ENCODE data around the gene CLASP1.
"Not testable (repeated sequence)": the region's sequence is repeated elsewhere in the genome, so short reads cannot be mapped to it uniquely, and the experiment has no call there.

CLASP1 gene

DNA sequence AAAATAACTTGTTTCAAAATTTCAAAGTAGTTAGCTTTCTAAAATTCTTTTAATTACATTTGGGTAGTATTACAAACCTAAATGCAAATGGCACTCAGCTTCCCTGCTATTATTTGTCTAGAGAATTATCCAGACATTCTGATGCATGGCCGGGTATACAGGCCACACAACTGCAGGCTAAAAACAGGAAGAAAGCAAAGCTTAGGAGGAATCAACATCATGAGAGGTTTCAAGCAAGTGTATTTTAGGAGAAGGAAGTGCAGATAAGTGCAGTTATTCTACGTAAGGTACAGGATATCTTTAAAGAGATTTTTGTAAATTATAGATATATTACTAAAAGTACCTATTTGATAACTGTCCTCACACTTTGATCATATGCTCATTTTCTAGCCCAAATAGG, 165.4 kb downstream of the CLASP1 start:
- Mint-ChIP-seq H3K4me3 (no peak overlapping the region), H3K36me3 (peaks cover 9% of the 10 kb centered on the region), H3K9me3 (ENCODE audit: low read depth) (no peaks in the 10 kb centered on the region), H3K27me3 (no peaks in the 10 kb centered on the region), H3K4me1 (ENCODE audit: low read depth) (peaks cover 19% of the 10 kb centered on the region), H3K27ac (no peak overlapping the region)

- H3K36me3 Mint-ChIP-seq = peaks cover 9% of the 10 kb centered on the region
- H3K4me3 Mint-ChIP-seq = no peak overlapping the region
- H3K27me3 Mint-ChIP-seq = no peaks in the 10 kb centered on the region
- H3K9me3 Mint-ChIP-seq (ENCODE audit: low read depth) = no peaks in the 10 kb centered on the region
- peaks cover 18% of the 10 kb centered on the region for H3K4me1 Mint-ChIP-seq (ENCODE audit: low read depth)
- H3K27ac Mint-ChIP-seq = no peak overlapping the region
These were observed 166.2 kb downstream of the CLASP1 start for GRCh38 chr2:121483021-121483420.

DNA sequence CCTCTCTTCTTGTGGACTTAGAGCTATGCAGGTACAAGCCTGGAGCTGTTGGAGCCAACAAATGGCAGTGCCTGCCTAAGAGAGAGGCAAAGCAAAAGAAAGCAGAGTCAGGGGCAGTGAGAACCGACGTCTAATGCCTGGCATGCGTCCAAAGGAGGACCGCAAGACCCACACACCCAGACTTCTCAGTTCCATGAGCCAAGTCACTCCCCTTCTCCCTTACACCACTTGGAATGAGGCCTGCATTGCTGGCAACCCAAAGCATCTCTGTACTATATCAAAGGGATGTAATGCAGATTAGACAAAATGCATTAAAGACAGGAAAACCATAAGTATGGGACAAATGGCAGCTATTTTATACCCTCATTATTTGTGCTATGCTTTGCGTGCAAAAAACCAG, 168.4 kb downstream of the CLASP1 start:
- H3K27ac Mint-ChIP-seq = no peak overlapping the region
- no peak overlapping the region for H3K4me3 Mint-ChIP-seq
- H3K27me3 Mint-ChIP-seq = no peaks in the 10 kb centered on the region
- H3K4me1 Mint-ChIP-seq (ENCODE audit: low read depth) = peaks cover 23% of the 10 kb centered on the region
- no peaks in the 10 kb centered on the region for H3K9me3 Mint-ChIP-seq (ENCODE audit: low read depth)
- peaks cover 6% of the 10 kb centered on the region for H3K36me3 Mint-ChIP-seq

DNA sequence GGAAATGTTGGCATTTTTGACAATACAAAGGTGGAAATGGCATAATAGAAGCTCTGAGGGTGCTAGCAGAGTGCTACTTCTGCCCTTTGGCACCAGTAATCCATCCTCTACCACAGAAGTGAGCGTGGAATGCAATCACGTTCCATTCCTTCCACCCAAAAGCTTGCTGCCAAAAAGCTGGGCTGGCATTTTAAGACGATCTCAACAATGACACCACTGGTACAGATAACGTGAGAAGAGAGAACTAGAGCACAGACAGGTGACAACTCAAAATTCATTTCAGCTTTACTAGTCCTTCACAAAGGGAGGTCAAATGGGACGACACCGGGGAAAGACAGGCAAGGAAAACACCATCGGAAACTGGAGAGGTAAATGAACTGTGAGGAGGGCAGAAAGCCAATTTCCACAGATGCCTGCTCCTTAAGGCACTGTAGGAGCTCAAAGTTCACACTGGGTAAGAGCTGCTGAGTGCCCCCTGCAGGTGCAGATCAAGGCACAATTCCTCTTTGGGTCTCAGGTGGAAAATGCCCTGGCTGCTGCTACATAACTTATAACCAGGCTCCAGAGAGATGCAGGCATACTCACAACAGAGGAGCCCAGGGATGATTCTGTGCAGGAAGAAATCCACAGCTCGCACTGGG, 169.3 kb downstream of the CLASP1 start:
- no peaks in the 10 kb centered on the region for H3K9me3 Mint-ChIP-seq (ENCODE audit: low read depth)

DNA sequence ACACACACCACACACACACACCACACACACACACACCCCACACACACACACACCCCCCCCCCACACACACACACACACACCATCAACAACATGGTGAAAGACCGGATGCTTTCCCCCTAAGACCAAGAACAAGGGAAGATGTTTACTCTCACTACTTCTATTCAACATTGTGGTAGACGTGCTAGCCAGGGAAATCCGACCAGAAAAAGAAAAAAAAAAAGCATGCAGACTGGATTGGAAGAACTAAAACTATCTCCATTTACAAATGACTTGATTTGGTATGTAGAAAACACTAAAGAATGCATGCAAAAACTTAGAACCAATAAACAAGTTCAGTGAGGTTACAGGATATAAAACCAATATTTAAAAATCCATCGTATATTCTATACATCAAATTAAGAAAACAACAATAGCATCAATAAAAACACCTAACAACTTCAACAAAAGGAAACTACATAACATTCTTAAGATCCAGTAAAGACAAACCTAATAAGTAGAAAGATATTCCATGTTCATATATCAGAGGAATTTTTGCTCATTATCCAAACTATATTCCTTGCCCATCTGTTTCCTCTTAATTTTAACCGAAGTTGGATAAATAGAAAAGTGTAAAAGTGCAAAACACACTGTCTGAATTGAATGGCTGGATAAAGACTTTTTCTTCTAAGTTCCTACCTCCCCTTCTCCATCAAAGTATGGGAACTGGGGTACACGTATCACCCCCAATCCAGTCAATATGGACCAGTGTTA, 170.1 kb downstream of the CLASP1 start:
- Mint-ChIP-seq H3K4me1 (ENCODE audit: low read depth) (peaks cover 24% of the 10 kb centered on the region), H3K27ac (no peak overlapping the region), H3K9me3 (ENCODE audit: low read depth) (no peaks in the 10 kb centered on the region), H3K36me3 (peaks cover 3% of the 10 kb centered on the region), H3K27me3 (no peaks in the 10 kb centered on the region), H3K4me3 (no peak overlapping the region)

More for the DNA sequence above, 169.3 kb downstream of the CLASP1 start:
- H3K4me3 Mint-ChIP-seq = no peak overlapping the region
- H3K27me3 Mint-ChIP-seq = no peaks in the 10 kb centered on the region
- H3K36me3 Mint-ChIP-seq = peaks cover 6% of the 10 kb centered on the region
- H3K27ac Mint-ChIP-seq = peak overlapping the region; percentile 46
- H3K4me1 Mint-ChIP-seq (ENCODE audit: low read depth) = peaks cover 24% of the 10 kb centered on the region

DNA sequence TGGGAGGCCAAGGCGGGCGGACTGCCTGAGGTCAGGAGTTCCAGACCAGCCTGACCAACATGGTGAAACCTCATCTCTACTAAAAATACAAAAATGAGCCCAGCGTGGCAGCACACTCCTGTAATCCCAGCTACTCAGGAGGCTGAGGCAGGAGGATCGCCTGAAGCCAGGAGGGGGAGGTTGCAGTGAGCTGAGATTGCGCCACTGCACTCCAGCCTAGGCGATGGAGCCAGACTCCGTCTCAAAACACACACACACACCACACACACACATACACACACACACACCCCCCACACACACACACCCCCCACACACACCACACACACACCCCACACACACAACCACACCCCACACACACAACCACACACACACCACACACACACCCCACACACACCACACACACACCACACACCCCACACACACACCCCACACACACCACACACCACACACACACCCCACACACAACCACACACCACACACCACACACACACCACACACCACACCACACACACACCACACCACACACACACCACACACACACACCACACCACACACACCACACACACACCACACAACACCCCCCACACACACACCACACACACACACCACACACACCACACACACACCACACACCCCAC, 170.8 kb downstream of the CLASP1 start:
- H3K4me3 Mint-ChIP-seq; H3K27ac Mint-ChIP-seq; H3K27me3 Mint-ChIP-seq; H3K36me3 Mint-ChIP-seq; H3K9me3 Mint-ChIP-seq (ENCODE audit: low read depth): not testable (repeated sequence)
- peaks cover 29% of the 10 kb centered on the region for H3K4me1 Mint-ChIP-seq (ENCODE audit: low read depth)

GRCh38 chr2:121476684-121477083, 172.6 kb downstream of the CLASP1 start:
- H3K9me3 Mint-ChIP-seq (ENCODE audit: low read depth) = no peaks in the 10 kb centered on the region
- H3K27me3 Mint-ChIP-seq = no peaks in the 10 kb centered on the region
- H3K36me3 Mint-ChIP-seq = peaks cover 2% of the 10 kb centered on the region
- H3K4me1 Mint-ChIP-seq (ENCODE audit: low read depth) = peaks cover 36% of the 10 kb centered on the region
- no peak overlapping the region for H3K27ac Mint-ChIP-seq
- H3K4me3 Mint-ChIP-seq = no peak overlapping the region

- Mint-ChIP-seq H3K4me1 (ENCODE audit: low read depth) (peaks cover 33% of the 10 kb centered on the region), H3K9me3 (ENCODE audit: low read depth) (no peaks in the 10 kb centered on the region), H3K27ac (no peak overlapping the region), H3K27me3 (no peaks in the 10 kb centered on the region), H3K36me3 (peaks cover 6% of the 10 kb centered on the region), H3K4me3 (no peak overlapping the region)
These were observed 173.3 kb downstream of the CLASP1 start for GRCh38 chr2:121475811-121476571.

DNA sequence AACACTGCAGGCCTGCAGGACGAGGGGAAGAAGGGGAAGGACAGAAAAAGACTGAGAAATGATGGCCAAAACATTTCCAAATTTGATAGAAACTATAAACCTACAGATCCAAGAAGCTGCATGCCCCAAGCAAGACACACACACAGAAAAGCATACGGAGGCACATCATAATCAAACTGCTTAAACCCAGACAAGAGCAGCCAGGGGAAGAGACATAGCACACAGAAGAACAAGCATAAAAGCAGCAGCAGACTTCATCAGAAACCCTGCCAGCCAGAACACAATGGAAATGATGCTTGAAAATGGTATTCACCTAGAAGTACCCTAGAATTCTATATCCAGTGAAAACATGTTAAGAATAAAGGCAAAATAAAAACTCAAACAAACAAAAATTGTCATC, 175.8 kb downstream of the CLASP1 start:
- Mint-ChIP-seq H3K27me3 (no peaks in the 10 kb centered on the region), H3K27ac (peak overlapping the region; percentile 81), H3K36me3 (peaks cover 16% of the 10 kb centered on the region), H3K4me1 (ENCODE audit: low read depth) (peaks cover 25% of the 10 kb centered on the region), H3K4me3 (no peak overlapping the region), H3K9me3 (ENCODE audit: low read depth) (no peaks in the 10 kb centered on the region)

DNA sequence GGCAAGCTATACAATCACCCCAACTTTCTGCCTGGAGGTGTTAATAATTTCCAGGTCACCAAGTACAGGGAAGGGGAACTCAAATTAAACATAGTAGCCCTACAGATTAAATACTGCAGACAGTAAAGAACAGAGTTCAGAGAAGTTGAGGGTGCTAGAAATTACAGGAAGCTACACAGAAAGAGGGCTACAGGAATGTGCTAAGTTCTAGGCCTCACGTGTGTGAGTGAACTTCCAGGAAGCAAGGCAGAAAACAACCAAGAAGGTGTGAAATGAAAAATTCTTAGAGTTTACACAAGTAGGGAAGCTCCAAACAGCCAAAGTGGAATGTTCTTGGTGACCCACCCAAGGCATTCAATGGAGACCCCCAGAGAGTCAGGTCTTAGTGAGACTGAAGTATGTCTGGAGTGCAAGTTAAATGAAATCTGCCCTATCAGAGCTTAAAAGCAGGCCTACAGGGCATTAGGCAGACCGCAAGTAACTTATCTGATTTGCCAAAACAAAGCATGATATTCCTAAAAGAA, 176.7 kb downstream of the CLASP1 start:
- H3K36me3 Mint-ChIP-seq = peaks cover 25% of the 10 kb centered on the region
- no peak overlapping the region for H3K4me3 Mint-ChIP-seq
- H3K4me1 Mint-ChIP-seq (ENCODE audit: low read depth) = peaks cover 25% of the 10 kb centered on the region
- H3K9me3 Mint-ChIP-seq (ENCODE audit: low read depth) = no peaks in the 10 kb centered on the region
- no peak overlapping the region for H3K27ac Mint-ChIP-seq
- H3K27me3 Mint-ChIP-seq = no peaks in the 10 kb centered on the region

DNA sequence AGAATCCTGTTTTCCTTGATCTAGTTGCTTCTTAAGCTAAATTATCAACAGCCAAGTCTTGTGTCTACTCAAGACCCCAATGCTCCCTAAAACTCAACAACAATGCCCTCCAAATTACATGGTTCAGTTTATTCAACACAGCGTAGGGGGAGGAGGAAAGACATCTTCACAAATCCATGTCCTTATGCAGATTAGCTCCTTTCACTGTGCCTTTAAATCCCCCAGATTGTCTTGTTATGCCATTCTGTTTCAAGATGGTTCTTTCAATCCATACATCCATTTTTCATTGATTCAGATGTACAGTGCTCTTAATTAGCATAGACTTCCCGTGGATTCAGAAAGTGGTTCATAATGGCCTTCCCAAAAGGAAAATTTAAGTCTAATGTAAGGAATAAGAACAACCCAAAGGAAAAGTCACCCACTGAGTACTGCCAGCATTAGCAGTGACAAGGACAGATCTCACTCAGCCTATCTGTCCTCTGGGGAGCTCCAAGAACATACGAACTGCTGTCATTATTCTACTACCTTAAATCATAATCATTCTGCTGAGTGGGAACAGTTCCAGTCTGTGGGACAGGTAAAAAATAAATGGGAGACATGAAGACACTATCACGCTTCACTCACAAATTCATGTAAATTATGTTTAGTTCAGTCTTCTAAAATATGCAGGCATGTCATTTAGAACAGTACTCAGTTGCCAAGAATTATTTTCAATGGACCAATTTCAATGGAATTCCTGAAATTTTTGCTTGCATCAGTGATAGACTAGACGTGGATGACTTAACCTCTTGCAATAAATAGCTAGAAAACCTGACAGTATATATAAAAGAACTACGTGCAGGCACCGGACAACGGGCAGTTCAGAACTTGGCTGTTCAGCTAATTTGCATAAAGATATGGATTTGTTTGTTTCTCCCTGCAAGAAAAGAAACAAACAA, 177.5 kb downstream of the CLASP1 start:
- Mint-ChIP-seq H3K36me3 (peaks cover 32% of the 10 kb centered on the region), H3K27ac (peak overlapping the region; percentile 50), H3K27me3 (no peaks in the 10 kb centered on the region), H3K4me3 (no peak overlapping the region), H3K4me1 (ENCODE audit: low read depth) (peaks cover 24% of the 10 kb centered on the region), H3K9me3 (ENCODE audit: low read depth) (no peaks in the 10 kb centered on the region)

- Mint-ChIP-seq H3K4me3 (no peak overlapping the region), H3K27ac (no peak overlapping the region), H3K36me3 (peaks cover 37% of the 10 kb centered on the region), H3K27me3 (no peaks in the 10 kb centered on the region), H3K4me1 (ENCODE audit: low read depth) (peaks cover 21% of the 10 kb centered on the region), H3K9me3 (ENCODE audit: low read depth) (no peaks in the 10 kb centered on the region)
These were observed 178.3 kb downstream of the CLASP1 start for GRCh38 chr2:121470917-121471316.

GRCh38 chr2:121469356-121469755, 179.9 kb downstream of the CLASP1 start:
- no peak overlapping the region for H3K27ac Mint-ChIP-seq
- no peaks in the 10 kb centered on the region for H3K9me3 Mint-ChIP-seq (ENCODE audit: low read depth)
- no peaks in the 10 kb centered on the region for H3K27me3 Mint-ChIP-seq
- peaks cover 37% of the 10 kb centered on the region for H3K36me3 Mint-ChIP-seq
- no peak overlapping the region for H3K4me3 Mint-ChIP-seq
- peaks cover 16% of the 10 kb centered on the region for H3K4me1 Mint-ChIP-seq (ENCODE audit: low read depth)

GRCh38 chr2:121468936-121469335, 180.3 kb downstream of the CLASP1 start:
- Mint-ChIP-seq H3K27me3 (no peaks in the 10 kb centered on the region), H3K27ac (no peak overlapping the region), H3K4me1 (ENCODE audit: low read depth) (peaks cover 16% of the 10 kb centered on the region), H3K4me3 (no peak overlapping the region), H3K9me3 (ENCODE audit: low read depth) (no peaks in the 10 kb centered on the region), H3K36me3 (peaks cover 37% of the 10 kb centered on the region)
